Measurements from ENCODE around the gene GH1.

GH1 gene

DNA sequence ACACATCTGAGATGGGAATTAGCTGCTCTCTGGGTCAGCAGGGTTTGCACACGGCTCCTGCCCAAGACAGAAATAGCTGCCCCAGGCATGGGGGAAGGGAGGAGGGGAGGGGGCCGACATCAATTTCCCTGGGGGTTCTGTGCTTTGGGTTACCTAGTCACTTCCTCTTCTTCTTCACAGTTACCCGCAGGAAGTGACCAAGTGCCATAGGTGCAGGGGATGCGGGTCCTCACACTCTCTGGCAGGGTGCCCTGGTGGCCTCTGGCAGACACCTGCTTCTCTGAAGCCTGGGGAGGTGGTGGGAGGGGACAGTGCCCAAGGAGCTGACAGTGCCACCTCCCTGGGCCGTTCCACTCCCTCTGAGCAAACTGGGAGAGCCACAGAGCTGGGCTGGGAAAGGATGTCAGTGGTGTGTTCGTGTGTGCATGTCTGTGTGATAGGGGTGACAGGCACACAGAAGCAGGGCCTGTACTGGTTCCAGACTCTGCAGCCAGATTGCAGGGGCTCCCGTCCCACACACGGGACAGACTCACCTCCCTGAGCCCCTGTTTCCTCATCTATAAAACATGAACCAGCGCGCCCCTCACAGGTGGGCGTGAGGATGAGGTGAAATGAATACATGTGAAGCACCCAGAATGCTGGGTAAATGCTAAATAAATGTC lies 35.9 kb upstream of the GH1 start:
- no peak overlapping the region for H3K4me3 ChIP-seq (ENCODE audit: low read depth in 1 of 2, low read length in 2 of 2)
- no peaks in the 10 kb centered on the region for H3K36me3 ChIP-seq (ENCODE audit: insufficient read depth, low read length)
- H3K9ac ChIP-seq (ENCODE audit: low read length) = no peak overlapping the region
- H3K9me3 ChIP-seq (ENCODE audit: low read length) = no peaks in the 10 kb centered on the region
- H3K27ac ChIP-seq (ENCODE audit: low read depth, low read length) = no peak overlapping the region
- no peaks in the 10 kb centered on the region for H3K27me3 ChIP-seq (ENCODE audit: control insufficient read depth in 1 of 2, insufficient read depth in 2 of 2, low read length in 2 of 2)
- H3K4me1 ChIP-seq (ENCODE audit: insufficient read depth, low read length) = no peaks in the 10 kb centered on the region

DNA sequence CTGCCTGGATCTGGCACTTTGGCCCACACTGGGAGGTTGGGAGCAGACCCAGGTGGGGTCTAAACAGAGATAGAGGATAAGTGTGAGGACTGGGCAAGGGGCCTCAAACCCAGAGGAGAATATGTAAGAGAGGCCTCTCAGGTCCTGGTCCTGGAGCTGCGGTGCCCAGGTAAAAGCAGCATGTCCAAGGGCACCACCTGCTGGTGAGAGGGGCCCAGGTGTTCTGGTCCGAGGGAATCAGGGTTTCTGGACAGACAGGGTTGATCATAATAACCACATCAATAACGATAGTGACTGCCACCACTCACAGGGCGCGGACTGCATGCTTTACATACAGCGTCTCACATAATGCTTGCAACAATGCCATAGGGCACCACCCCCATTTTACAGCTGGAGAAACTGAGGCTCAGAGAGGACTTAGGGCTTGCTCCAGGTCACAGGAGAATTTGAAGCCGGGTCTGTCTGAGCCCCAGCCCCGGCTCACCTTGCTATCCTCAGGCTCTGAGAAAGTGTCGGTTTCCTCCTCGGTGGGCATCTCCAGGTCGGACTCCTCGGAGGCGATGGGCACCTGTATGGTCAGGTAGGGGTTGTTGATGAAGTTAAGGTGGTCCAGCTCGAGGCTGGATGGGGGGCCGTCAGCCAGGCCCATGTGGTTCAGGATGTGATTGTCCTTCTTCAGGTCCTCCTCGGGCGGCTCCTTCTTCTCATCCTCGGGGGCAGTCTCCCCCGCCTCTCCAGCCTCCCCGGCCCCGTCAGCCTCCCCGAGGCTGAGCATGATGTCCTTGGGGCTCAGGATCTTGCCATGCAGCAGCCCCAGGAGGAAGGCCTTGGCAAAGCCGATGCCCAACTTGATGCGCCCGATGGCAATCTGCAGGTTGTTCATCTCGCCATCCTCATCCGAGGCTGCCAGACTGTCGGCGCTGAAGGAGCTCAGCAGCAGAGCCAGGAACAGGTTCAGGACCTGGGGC lies 32.6 kb upstream of the GH1 start:
- Histone ChIP-seq H3K4me1 (ENCODE audit: insufficient read depth, low read length) (no peaks in the 10 kb centered on the region), H3K4me3 (ENCODE audit: low read depth in 1 of 2, low read length in 2 of 2) (no peak overlapping the region), H3K27ac (ENCODE audit: low read depth, low read length) (no peak overlapping the region), H3K27me3 (ENCODE audit: control insufficient read depth in 1 of 2, insufficient read depth in 2 of 2, low read length in 2 of 2) (no peaks in the 10 kb centered on the region), H3K9ac (ENCODE audit: low read length) (no peak overlapping the region), H3K9me3 (ENCODE audit: low read length) (no peaks in the 10 kb centered on the region), H3K36me3 (ENCODE audit: insufficient read depth, low read length) (no peaks in the 10 kb centered on the region)

DNA sequence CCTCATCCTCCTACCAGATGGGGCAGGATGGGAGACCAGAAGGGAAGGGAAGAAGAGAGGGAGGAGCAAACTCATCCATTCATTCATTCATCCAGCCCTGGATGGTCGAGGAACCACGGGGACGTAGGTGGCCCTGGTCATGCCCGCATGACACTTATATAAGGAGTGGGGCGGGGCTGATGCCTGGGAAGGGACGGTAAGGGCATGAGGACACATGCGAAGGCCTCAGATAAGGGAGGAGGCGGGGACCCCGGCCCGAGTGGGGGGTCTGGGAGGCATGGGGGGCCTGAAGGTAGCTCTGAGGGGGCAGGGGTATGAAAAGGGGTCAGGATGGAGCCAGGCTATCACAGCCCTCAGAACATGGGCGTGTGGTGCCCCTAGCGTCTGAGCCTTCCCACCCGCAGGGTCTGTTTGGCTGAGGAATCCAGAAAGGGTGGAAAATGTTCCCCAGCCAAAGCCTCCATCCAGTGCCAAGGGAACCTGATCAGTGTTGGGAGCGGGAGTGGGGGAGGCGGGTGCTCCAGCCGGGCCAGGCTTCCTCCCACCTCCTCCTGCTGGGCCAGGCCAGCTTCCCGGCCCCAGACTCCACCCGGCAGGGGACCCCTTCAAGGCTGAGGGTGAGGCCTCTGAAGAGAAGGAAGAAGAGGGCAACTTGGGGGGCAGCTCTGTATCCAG lies 31.1 kb upstream of the GH1 start:
- Histone ChIP-seq H3K27me3 (ENCODE audit: control insufficient read depth in 1 of 2, insufficient read depth in 2 of 2, low read length in 2 of 2) (no peaks in the 10 kb centered on the region), H3K36me3 (ENCODE audit: insufficient read depth, low read length) (no peaks in the 10 kb centered on the region), H3K9me3 (ENCODE audit: low read length) (no peaks in the 10 kb centered on the region), H3K27ac (ENCODE audit: low read depth, low read length) (no peak overlapping the region), H3K9ac (ENCODE audit: low read length) (no peak overlapping the region), H3K4me3 (ENCODE audit: low read depth in 1 of 2, low read length in 2 of 2) (no peak overlapping the region), H3K4me1 (ENCODE audit: insufficient read depth, low read length) (no peaks in the 10 kb centered on the region)

- Histone ChIP-seq H3K4me3 (ENCODE audit: low read depth in 1 of 2, low read length in 2 of 2) (no peak overlapping the region), H3K36me3 (ENCODE audit: insufficient read depth, low read length) (no peaks in the 10 kb centered on the region), H3K27ac (ENCODE audit: low read depth, low read length) (no peak overlapping the region), H3K9ac (ENCODE audit: low read length) (no peak overlapping the region), H3K4me1 (ENCODE audit: insufficient read depth, low read length) (no peaks in the 10 kb centered on the region), H3K27me3 (ENCODE audit: control insufficient read depth in 1 of 2, insufficient read depth in 2 of 2, low read length in 2 of 2) (no peaks in the 10 kb centered on the region), H3K9me3 (ENCODE audit: low read length) (no peaks in the 10 kb centered on the region)
These were observed 29.9 kb upstream of the GH1 start for GRCh38 chr17:63948521-63948920.

DNA sequence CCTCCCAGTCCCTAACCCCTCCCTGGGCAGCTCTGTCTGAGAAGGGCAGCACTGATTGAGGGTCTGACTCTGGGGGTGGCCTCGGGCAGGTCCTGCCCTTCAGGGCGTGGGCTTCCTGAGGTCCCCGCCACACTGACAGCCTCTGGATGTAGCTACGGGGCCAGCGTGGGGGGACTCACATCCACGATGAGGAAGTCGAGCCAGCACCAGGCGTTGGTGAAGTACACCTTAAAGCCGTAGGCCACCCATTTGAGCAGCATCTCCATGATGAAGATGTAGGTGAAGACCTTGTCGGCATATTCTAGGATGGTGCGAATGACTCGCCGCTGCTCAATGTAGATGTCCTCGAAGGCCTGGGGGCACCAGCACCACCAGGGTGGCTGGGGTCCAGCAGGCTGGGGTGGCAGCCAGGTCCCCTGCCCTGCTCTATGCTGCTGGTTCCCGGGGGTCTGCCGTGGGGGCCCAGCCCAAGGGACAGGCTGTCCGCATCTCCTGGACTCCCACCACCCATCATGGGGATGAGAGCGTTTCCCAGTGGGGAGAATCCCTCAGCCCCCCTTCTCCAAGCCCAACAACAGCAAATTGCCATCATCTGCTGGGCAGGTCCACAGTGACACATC lies 29.2 kb upstream of the GH1 start:
- Histone ChIP-seq H3K4me3 (ENCODE audit: low read depth in 1 of 2, low read length in 2 of 2) (no peak overlapping the region), H3K36me3 (ENCODE audit: insufficient read depth, low read length) (no peaks in the 10 kb centered on the region), H3K27ac (ENCODE audit: low read depth, low read length) (no peak overlapping the region), H3K4me1 (ENCODE audit: insufficient read depth, low read length) (no peaks in the 10 kb centered on the region), H3K9ac (ENCODE audit: low read length) (no peak overlapping the region), H3K27me3 (ENCODE audit: control insufficient read depth in 1 of 2, insufficient read depth in 2 of 2, low read length in 2 of 2) (no peaks in the 10 kb centered on the region), H3K9me3 (ENCODE audit: low read length) (no peaks in the 10 kb centered on the region)

DNA sequence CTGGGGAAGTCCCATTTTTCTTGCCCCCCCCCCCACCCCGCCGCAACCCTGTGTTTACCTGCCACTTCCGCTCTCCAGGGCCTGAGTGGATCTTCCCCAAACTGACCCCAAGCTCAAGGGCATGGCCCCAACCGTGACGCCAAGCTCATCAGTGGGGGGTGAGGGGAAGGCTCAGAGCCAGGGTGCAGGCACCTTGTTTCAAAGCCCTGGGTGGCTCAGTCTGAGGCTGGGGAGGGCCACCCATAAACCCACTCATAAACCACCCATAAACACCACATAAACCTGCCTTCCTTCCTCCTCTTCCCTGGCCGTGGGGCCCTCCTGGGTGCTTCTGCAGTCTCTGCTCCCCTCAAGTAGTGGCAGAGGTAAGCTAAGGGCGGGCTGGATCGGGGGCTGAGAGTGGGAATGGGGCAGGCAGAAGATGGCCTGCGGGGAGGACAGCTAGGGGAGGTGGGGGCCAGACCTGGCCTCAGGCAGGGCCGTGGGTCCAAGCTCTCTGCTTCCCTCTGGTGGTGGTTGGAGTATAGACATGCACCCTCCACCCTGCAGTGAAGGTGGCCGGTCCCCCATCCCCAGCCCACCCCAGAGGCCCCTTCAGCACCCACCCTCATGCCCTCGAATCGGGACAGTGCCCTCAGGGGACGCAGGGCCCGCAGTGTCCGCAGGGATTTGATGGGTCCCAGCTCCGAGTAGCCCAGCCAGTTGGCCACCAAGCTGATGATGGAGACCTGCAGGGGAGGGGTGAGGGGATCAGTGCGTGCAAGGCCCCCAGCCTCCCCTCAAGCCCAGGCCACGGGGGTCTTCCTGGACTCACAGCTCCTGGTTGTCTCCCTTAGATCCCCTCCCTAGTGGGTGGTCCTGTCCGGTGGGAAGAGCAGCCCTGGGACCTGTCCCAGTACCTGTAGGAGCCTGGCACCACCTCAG lies 28.1 kb upstream of the GH1 start:
- H3K9me3 ChIP-seq (ENCODE audit: low read length) = no peaks in the 10 kb centered on the region
- H3K36me3 ChIP-seq (ENCODE audit: insufficient read depth, low read length) = no peaks in the 10 kb centered on the region
- no peak overlapping the region for H3K4me3 ChIP-seq (ENCODE audit: low read depth in 1 of 2, low read length in 2 of 2)
- no peaks in the 10 kb centered on the region for H3K4me1 ChIP-seq (ENCODE audit: insufficient read depth, low read length)
- no peak overlapping the region for H3K9ac ChIP-seq (ENCODE audit: low read length)
- no peak overlapping the region for H3K27ac ChIP-seq (ENCODE audit: low read depth, low read length)
- no peaks in the 10 kb centered on the region for H3K27me3 ChIP-seq (ENCODE audit: control insufficient read depth in 1 of 2, insufficient read depth in 2 of 2, low read length in 2 of 2)

GRCh38 chr17:63945784-63946439 lies 27.3 kb upstream of the GH1 start:
- Histone ChIP-seq H3K4me1 (ENCODE audit: insufficient read depth, low read length) (no peaks in the 10 kb centered on the region), H3K27ac (ENCODE audit: low read depth, low read length) (no peak overlapping the region), H3K4me3 (ENCODE audit: low read depth in 1 of 2, low read length in 2 of 2) (no peak overlapping the region), H3K27me3 (ENCODE audit: control insufficient read depth in 1 of 2, insufficient read depth in 2 of 2, low read length in 2 of 2) (no peaks in the 10 kb centered on the region), H3K36me3 (ENCODE audit: insufficient read depth, low read length) (no peaks in the 10 kb centered on the region), H3K9me3 (ENCODE audit: low read length) (no peaks in the 10 kb centered on the region), H3K9ac (ENCODE audit: low read length) (no peak overlapping the region)

- Histone ChIP-seq H3K27me3 (ENCODE audit: control insufficient read depth in 1 of 2, insufficient read depth in 2 of 2, low read length in 2 of 2) (no peaks in the 10 kb centered on the region), H3K9me3 (ENCODE audit: low read length) (no peaks in the 10 kb centered on the region), H3K27ac (ENCODE audit: low read depth, low read length) (no peak overlapping the region), H3K4me1 (ENCODE audit: insufficient read depth, low read length) (no peaks in the 10 kb centered on the region), H3K9ac (ENCODE audit: low read length) (no peak overlapping the region), H3K4me3 (ENCODE audit: low read depth in 1 of 2, low read length in 2 of 2) (no peak overlapping the region), H3K36me3 (ENCODE audit: insufficient read depth, low read length) (no peaks in the 10 kb centered on the region)
These were observed 26.3 kb upstream of the GH1 start for GRCh38 chr17:63944736-63945499.

GRCh38 chr17:63943745-63944144 lies 25.1 kb upstream of the GH1 start:
- Histone ChIP-seq H3K27me3 (ENCODE audit: control insufficient read depth in 1 of 2, insufficient read depth in 2 of 2, low read length in 2 of 2) (no peaks in the 10 kb centered on the region), H3K27ac (ENCODE audit: low read depth, low read length) (no peak overlapping the region), H3K9me3 (ENCODE audit: low read length) (no peaks in the 10 kb centered on the region), H3K4me1 (ENCODE audit: insufficient read depth, low read length) (no peaks in the 10 kb centered on the region), H3K9ac (ENCODE audit: low read length) (no peak overlapping the region), H3K4me3 (ENCODE audit: low read depth in 1 of 2, low read length in 2 of 2) (no peak overlapping the region), H3K36me3 (ENCODE audit: insufficient read depth, low read length) (no peaks in the 10 kb centered on the region)

Data from muscle layer of colon (tissue), 2 donors.